HEK293 (cell line): ENCODE data around the gene HIF1A.

ENCODE experiments used
- CTCF ChIP-seq: fragments of 450-650 bp; formaldehyde crosslinking; IDR thresholded peaks from 2 replicates; pipeline ENCODE4 v1.5.1; 2016; ENCODE audit warnings: missing biosample characterization, missing genetic modification characterization
- FEZF1 ChIP-seq: fragments of 450-650 bp; formaldehyde crosslinking; IDR thresholded peaks from 2 replicates; pipeline ENCODE4 v1.5.1; 2016; ENCODE audit warnings: missing biosample characterization, missing genetic modification characterization
- KLF16 ChIP-seq: fragments of 450-650 bp; formaldehyde crosslinking; IDR thresholded peaks from 2 replicates; pipeline ENCODE4 v1.5.1; 2017; ENCODE audit warnings: missing biosample characterization, missing genetic modification characterization
- KLF7 ChIP-seq: fragments of 450-650 bp; formaldehyde crosslinking; IDR thresholded peaks from 2 replicates; pipeline ENCODE4 v1.5.1; 2016; ENCODE audit warnings: missing biosample characterization, missing genetic modification characterization, borderline replicate concordance
- KLF9 ChIP-seq: fragments of 450-650 bp; formaldehyde crosslinking; IDR thresholded peaks from 2 replicates; pipeline ENCODE4 v1.5.1; 2016; ENCODE audit warnings: missing biosample characterization, missing genetic modification characterization, low read depth
- OVOL3 ChIP-seq: fragments of 450-650 bp; formaldehyde crosslinking; IDR thresholded peaks from 2 replicates; pipeline ENCODE4 v1.5.1; 2016; ENCODE audit warnings: missing biosample characterization, missing genetic modification characterization
- RBAK ChIP-seq: fragments of 450-650 bp; formaldehyde crosslinking; IDR thresholded peaks from 2 replicates; pipeline ENCODE4 v1.5.1; 2016; ENCODE audit warnings: missing biosample characterization, missing genetic modification characterization
- REPIN1 ChIP-seq: fragments of 450-650 bp; formaldehyde crosslinking; IDR thresholded peaks from 2 replicates; pipeline ENCODE4 v1.5.1; 2017; ENCODE audit warnings: missing biosample characterization, missing genetic modification characterization, low read depth
- SETDB1 ChIP-seq: IDR thresholded peaks from one replicate; pipeline ENCODE4 v1.6.1; 2017; ENCODE audit warnings: mild to moderate bottlenecking, low read length, moderate library complexity, mixed read lengths; ENCODE audit not compliant: insufficient read length
- SP2 ChIP-seq: fragments of 450-650 bp; formaldehyde crosslinking; IDR thresholded peaks from 2 replicates; pipeline ENCODE4 v1.5.1; 2016; ENCODE audit warnings: missing biosample characterization, missing genetic modification characterization
- SP3 ChIP-seq: fragments of 450-650 bp; formaldehyde crosslinking; IDR thresholded peaks from 2 replicates; pipeline ENCODE4 v1.5.1; 2016; ENCODE audit warnings: missing biosample characterization, missing genetic modification characterization
- SP7 ChIP-seq: fragments of 450-650 bp; formaldehyde crosslinking; IDR thresholded peaks from 2 replicates; pipeline ENCODE4 v1.5.1; 2016; ENCODE audit warnings: missing biosample characterization, missing genetic modification characterization
- ZBTB21 ChIP-seq: fragments of 450-650 bp; formaldehyde crosslinking; IDR thresholded peaks from 2 replicates; pipeline ENCODE4 v1.5.1; 2017; ENCODE audit warnings: missing biosample characterization, missing genetic modification characterization
- ZFHX2 ChIP-seq: fragments of 450-650 bp; formaldehyde crosslinking; conservative IDR thresholded peaks from 2 replicates; pipeline ENCODE4 v1.5.1; 2016; ENCODE audit warnings: missing biosample characterization, missing genetic modification characterization
- ZFP69B ChIP-seq: fragments of 450-650 bp; formaldehyde crosslinking; IDR thresholded peaks from 2 replicates; pipeline ENCODE4 v1.5.1; 2016; ENCODE audit warnings: missing biosample characterization, missing genetic modification characterization
- ZNF114 ChIP-seq: fragments of 450-650 bp; formaldehyde crosslinking; IDR thresholded peaks from 2 replicates; pipeline ENCODE4 v1.5.0; 2017; ENCODE audit warnings: missing biosample characterization, missing genetic modification characterization
- ZNF121 ChIP-seq: fragments of 450-650 bp; formaldehyde crosslinking; IDR thresholded peaks from 2 replicates; pipeline ENCODE4 v1.5.1; 2016; ENCODE audit warnings: missing biosample characterization, missing genetic modification characterization
- ZNF157 ChIP-seq: fragments of 450-650 bp; formaldehyde crosslinking; IDR thresholded peaks from 2 replicates; pipeline ENCODE4 v1.5.1; 2016; ENCODE audit warnings: missing biosample characterization, missing genetic modification characterization
- ZNF174 ChIP-seq: fragments of 450-650 bp; formaldehyde crosslinking; IDR thresholded peaks from 2 replicates; pipeline ENCODE4 v1.5.0; 2017; ENCODE audit warnings: missing biosample characterization, mild to moderate bottlenecking, missing genetic modification characterization
- ZNF184 ChIP-seq: fragments of 450-650 bp; IDR thresholded peaks from 2 replicates; pipeline ENCODE4 v1.5.1; 2018; ENCODE audit warnings: missing biosample characterization, mild to moderate bottlenecking, missing genetic modification characterization
- ZNF211 ChIP-seq: fragments of 450-650 bp; formaldehyde crosslinking; IDR thresholded peaks from 2 replicates; pipeline ENCODE4 v1.5.1; 2016; ENCODE audit warnings: low read depth, missing biosample characterization, missing genetic modification characterization
- ZNF239 ChIP-seq: fragments of 450-650 bp; formaldehyde crosslinking; IDR thresholded peaks from 2 replicates; pipeline ENCODE4 v1.5.1; 2016; ENCODE audit warnings: missing biosample characterization, missing genetic modification characterization
- ZNF350 ChIP-seq: fragments of 450-650 bp; formaldehyde crosslinking; IDR thresholded peaks from 2 replicates; pipeline ENCODE4 v1.5.0; 2017; ENCODE audit warnings: missing biosample characterization, mild to moderate bottlenecking, missing genetic modification characterization
- ZNF391 ChIP-seq: fragments of 450-650 bp; formaldehyde crosslinking; IDR thresholded peaks from 2 replicates; pipeline ENCODE4 v1.5.1; 2016; ENCODE audit warnings: low read depth, missing biosample characterization, missing genetic modification characterization, borderline replicate concordance
- ZNF404 ChIP-seq: fragments of 450-650 bp; formaldehyde crosslinking; IDR thresholded peaks from 2 replicates; pipeline ENCODE4 v1.5.1; 2017; ENCODE audit warnings: missing biosample characterization, missing genetic modification characterization
- ZNF416 ChIP-seq: fragments of 450-650 bp; formaldehyde crosslinking; IDR thresholded peaks from 2 replicates; pipeline ENCODE4 v1.5.1; 2016; ENCODE audit warnings: missing biosample characterization, missing genetic modification characterization
- ZNF433 ChIP-seq: fragments of 450-650 bp; formaldehyde crosslinking; IDR thresholded peaks from 2 replicates; pipeline ENCODE4 v1.5.1; 2016; ENCODE audit warnings: missing biosample characterization, missing genetic modification characterization, low read depth
- ZNF510 ChIP-seq: fragments of 450-650 bp; formaldehyde crosslinking; IDR thresholded peaks from 2 replicates; pipeline ENCODE4 v1.5.1; 2018; ENCODE audit warnings: mild to moderate bottlenecking, missing genetic modification characterization, missing biosample characterization; ENCODE audit not compliant: insufficient replicate concordance
- ZNF549 ChIP-seq: fragments of 450-650 bp; IDR thresholded peaks from 2 replicates; pipeline ENCODE4 v1.5.1; 2018; ENCODE audit warnings: missing biosample characterization, missing genetic modification characterization, mild to moderate bottlenecking, inconsistent platforms, moderate library complexity
- ZNF629 ChIP-seq: fragments of 450-650 bp; formaldehyde crosslinking; IDR thresholded peaks from 2 replicates; pipeline ENCODE4 v1.5.1; 2017; ENCODE audit warnings: missing biosample characterization, missing genetic modification characterization
- ZNF677 ChIP-seq: fragments of 450-650 bp; IDR thresholded peaks from 2 replicates; pipeline ENCODE4 v1.5.0; 2018; ENCODE audit warnings: missing biosample characterization, mild to moderate bottlenecking, missing genetic modification characterization, moderate library complexity
- ZNF76 ChIP-seq: fragments of 450-650 bp; formaldehyde crosslinking; IDR thresholded peaks from 2 replicates; pipeline ENCODE4; 2016; ENCODE audit warnings: low read depth, missing biosample characterization, missing genetic modification characterization, borderline replicate concordance
- ZSCAN4 ChIP-seq: fragments of 450-650 bp; formaldehyde crosslinking; IDR thresholded peaks from 2 replicates; pipeline ENCODE4 v1.5.1; 2017; ENCODE audit warnings: missing biosample characterization, missing genetic modification characterization
- ZXDB ChIP-seq: fragments of 450-650 bp; formaldehyde crosslinking; IDR thresholded peaks from 2 replicates; pipeline ENCODE4 v1.5.1; 2016; ENCODE audit warnings: missing biosample characterization, missing genetic modification characterization
- TF ChIP-seq, protein P1 (sequence below): fragments of 450-650 bp; formaldehyde crosslinking; IDR thresholded peaks from 2 replicates; pipeline ENCODE4 v1.5.1; 2017; ENCODE audit warnings: missing biosample characterization, missing genetic modification characterization
- TF ChIP-seq, protein P2 (sequence below): sonication (generic); formaldehyde crosslinking; IDR thresholded peaks from 2 replicates; pipeline ENCODE4 v1.8.1; 2022; ENCODE audit warnings: mild to moderate bottlenecking, moderate library complexity, missing genetic modification reagents

The HIF1A gene

DNA sequence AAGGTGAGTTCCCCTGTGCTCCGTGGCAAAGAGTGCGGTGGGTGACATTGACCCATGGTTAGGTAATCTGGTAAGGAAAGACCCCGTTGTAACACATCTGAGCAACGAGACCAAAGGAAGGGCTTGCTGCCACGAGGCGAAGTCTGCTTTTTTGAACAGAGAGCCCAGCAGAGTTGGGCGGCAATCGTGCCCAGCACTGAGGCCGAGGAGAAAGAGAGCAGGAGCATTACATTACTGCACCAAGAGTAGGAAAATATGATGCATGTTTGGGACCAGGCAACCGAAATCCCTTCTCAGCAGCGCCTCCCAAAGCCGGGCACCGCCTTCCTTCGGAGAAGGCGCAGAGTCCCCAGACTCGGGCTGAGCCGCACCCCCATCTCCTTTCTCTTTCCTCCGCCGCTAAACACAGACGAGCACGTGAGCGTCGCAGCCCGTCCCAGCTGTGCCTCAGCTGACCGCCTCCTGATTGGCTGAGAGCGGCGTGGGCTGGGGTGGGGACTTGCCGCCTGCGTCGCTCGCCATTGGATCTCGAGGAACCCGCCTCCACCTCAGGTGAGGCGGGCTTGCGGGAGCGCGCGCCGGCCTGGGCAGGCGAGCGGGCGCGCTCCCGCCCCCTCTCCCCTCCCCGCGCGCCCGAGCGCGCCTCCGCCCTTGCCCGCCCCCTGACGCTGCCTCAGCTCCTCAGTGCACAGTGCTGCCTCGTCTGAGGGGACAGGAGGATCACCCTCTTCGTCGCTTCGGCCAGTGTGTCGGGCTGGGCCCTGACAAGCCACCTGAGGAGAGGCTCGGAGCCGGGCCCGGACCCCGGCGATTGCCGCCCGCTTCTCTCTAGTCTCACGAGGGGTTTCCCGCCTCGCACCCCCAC, at the start of gene HIF1A (continued):
- no peak for TF ChIP-seq ZSCAN4 (tag by site-specific recombination)
- TF ChIP-seq ZNF677 (tag by site-specific recombination) = no peak
- no peak for TF ChIP-seq ZNF76 (tag by site-specific recombination)
- TF ChIP-seq ZNF510 (tag by site-specific recombination) = no peak
- no peak for TF ChIP-seq ZNF404 (tag by site-specific recombination)
- TF ChIP-seq KLF9 (tag by site-specific recombination) = peak; percentile 59
- TF ChIP-seq ZNF174 (tag by site-specific recombination) = no peak
- peak; percentile 72; the same call in 1 of the 2 replicates for TF ChIP-seq ZNF391 (tag by site-specific recombination)
- no peak; the same call in 1 of the 2 replicates for TF ChIP-seq ZXDB (tag by site-specific recombination)
- no peak for TF ChIP-seq ZNF157
- TF ChIP-seq ZNF350 (tag by site-specific recombination) = no peak
- TF ChIP-seq, protein P1, sequence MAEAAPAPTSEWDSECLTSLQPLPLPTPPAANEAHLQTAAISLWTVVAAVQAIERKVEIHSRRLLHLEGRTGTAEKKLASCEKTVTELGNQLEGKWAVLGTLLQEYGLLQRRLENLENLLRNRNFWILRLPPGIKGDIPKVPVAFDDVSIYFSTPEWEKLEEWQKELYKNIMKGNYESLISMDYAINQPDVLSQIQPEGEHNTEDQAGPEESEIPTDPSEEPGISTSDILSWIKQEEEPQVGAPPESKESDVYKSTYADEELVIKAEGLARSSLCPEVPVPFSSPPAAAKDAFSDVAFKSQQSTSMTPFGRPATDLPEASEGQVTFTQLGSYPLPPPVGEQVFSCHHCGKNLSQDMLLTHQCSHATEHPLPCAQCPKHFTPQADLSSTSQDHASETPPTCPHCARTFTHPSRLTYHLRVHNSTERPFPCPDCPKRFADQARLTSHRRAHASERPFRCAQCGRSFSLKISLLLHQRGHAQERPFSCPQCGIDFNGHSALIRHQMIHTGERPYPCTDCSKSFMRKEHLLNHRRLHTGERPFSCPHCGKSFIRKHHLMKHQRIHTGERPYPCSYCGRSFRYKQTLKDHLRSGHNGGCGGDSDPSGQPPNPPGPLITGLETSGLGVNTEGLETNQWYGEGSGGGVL (tag by site-specific recombination) = no peak
- 0 out of 2 replicates have a peak, but pooled peaks have one; percentile 13 for TF ChIP-seq KLF16 (tag by site-specific recombination)
- peak; percentile 73 for TF ChIP-seq ZFHX2 (tag by site-specific recombination)
- TF ChIP-seq ZNF549 (tag by site-specific recombination) = no peak
- no peak for TF ChIP-seq RBAK (tag by site-specific recombination)
- TF ChIP-seq REPIN1 = no peak
- no peak for TF ChIP-seq ZNF416 (tag by site-specific recombination)
- TF ChIP-seq ZNF211 (tag by site-specific recombination) = no peak
- TF ChIP-seq CTCF = peak; percentile 62; the same call in 1 of the 2 replicates
- TF ChIP-seq ZNF433 (tag by site-specific recombination) = no peak
- no peak for TF ChIP-seq ZNF114 (tag by site-specific recombination)
- TF ChIP-seq SETDB1 = no peak
- TF ChIP-seq SP7 (tag by site-specific recombination) = peak; percentile 10; the same call in 1 of the 2 replicates
- peak; percentile 20; the same call in 1 of the 2 replicates for TF ChIP-seq KLF7 (tag by site-specific recombination)
- TF ChIP-seq OVOL3 (tag by site-specific recombination) = 0 out of 2 replicates have a peak, but pooled peaks have one; percentile 18
- TF ChIP-seq FEZF1 = no peak
- TF ChIP-seq, protein P2, sequence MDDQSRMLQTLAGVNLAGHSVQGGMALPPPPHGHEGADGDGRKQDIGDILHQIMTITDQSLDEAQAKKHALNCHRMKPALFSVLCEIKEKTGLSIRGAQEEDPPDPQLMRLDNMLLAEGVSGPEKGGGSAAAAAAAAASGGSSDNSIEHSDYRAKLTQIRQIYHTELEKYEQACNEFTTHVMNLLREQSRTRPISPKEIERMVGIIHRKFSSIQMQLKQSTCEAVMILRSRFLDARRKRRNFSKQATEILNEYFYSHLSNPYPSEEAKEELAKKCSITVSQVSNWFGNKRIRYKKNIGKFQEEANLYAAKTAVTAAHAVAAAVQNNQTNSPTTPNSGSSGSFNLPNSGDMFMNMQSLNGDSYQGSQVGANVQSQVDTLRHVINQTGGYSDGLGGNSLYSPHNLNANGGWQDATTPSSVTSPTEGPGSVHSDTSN (CRISPR knock-in tag) = 0 out of 2 replicates have a peak, but pooled peaks have one; percentile 12
- no peak for TF ChIP-seq ZNF121
- 0 out of 2 replicates have a peak, but pooled peaks have one; percentile 4 for TF ChIP-seq ZFP69B (tag by site-specific recombination)
- peak; percentile 36; the same call in 1 of the 2 replicates for TF ChIP-seq ZNF629 (tag by site-specific recombination)
- peak; percentile 76 for TF ChIP-seq SP3 (tag by site-specific recombination)
- no peak for TF ChIP-seq ZNF184 (tag by site-specific recombination)
- no peak for TF ChIP-seq ZNF239
- TF ChIP-seq ZBTB21 (tag by site-specific recombination) = no peak
- TF ChIP-seq SP2 (tag by site-specific recombination) = peak; percentile 91
